HG02981 (cell line): ENCODE results near the gene TNP2.
A peak's percentile ranks its signal among the peaks of the same experiment; 100 is the strongest.

ENCODE experiments used
- ATAC-seq: cut with Tn5 transposase; IDR thresholded peaks from one replicate; pipeline ENCODE4 v1.9.1; 2021; ENCODE audit warnings: mild to moderate bottlenecking, moderate library complexity; ENCODE audit not compliant: unreplicated experiment

The TNP2 gene

GRCh38 chr16:11245222-11245737, 23.8 kb downstream of the TNP2 start:
- no peak for ATAC-seq

- no peak for ATAC-seq
Observed at GRCh38 chr16:11242658-11243057, 26.5 kb downstream of the TNP2 start.

GRCh38 chr16:11241480-11242204, 27.5 kb downstream of the TNP2 start:
- no peak for ATAC-seq

GRCh38 chr16:11240636-11241473, 28.3 kb downstream of the TNP2 start:
- no peak for ATAC-seq

- ATAC-seq, result no peak
Observed at GRCh38 chr16:11239644-11240632, 29.2 kb downstream of the TNP2 start.

- ATAC-seq, result no peak
Observed at GRCh38 chr16:11238272-11239202, 30.6 kb downstream of the TNP2 start.

GRCh38 chr16:11236461-11237254, 32.5 kb downstream of the TNP2 start:
- no peak for ATAC-seq

- ATAC-seq, result no peak
Observed at GRCh38 chr16:11235703-11235991, 33.5 kb downstream of the TNP2 start.

GRCh38 chr16:11234884-11235702, 34.0 kb downstream of the TNP2 start:
- ATAC-seq, result no peak

- no peak for ATAC-seq
Observed at GRCh38 chr16:11233727-11234376, 35.3 kb downstream of the TNP2 start.

GRCh38 chr16:11232852-11233726, 36.0 kb downstream of the TNP2 start:
- ATAC-seq, result peak; percentile 60

- no peak for ATAC-seq
Observed at GRCh38 chr16:11232302-11232851, 36.7 kb downstream of the TNP2 start.

GRCh38 chr16:11231367-11231970, 37.7 kb downstream of the TNP2 start:
- no peak for ATAC-seq

- no peak for ATAC-seq
Observed at GRCh38 chr16:11229906-11230305, 39.2 kb downstream of the TNP2 start.

GRCh38 chr16:11229432-11229831, 39.7 kb downstream of the TNP2 start:
- ATAC-seq, result no peak
